A673 (cell line): ENCODE results near the gene MGST2.

ENCODE experiments used
- CTCF ChIP-seq: fragments of 300-800, 200-600 bp; sonication (generic); conservative IDR thresholded peaks from 2 replicates; pipeline ENCODE4 v1.5.1; 2017; ENCODE audit warnings: low read depth, mild to moderate bottlenecking, antibody characterized with exemption, low read length, moderate library complexity, mixed read lengths
- EZH2 ChIP-seq: fragments of 200-600 bp; sonication (generic); IDR thresholded peaks from 2 replicates; pipeline ENCODE4 v1.6.1; 2017; ENCODE audit warnings: borderline replicate concordance, low read depth, mild to moderate bottlenecking, mixed read lengths, antibody characterized with exemption, low read length; ENCODE audit not compliant: poor library complexity, severe bottlenecking

GRCh38 chr4:139654516-139654915 is 11.1 kb upstream of the MGST2 start:
- TF ChIP-seq CTCF, result no peak
- no peak for TF ChIP-seq EZH2
